IPS-15b (cell line): ENCODE data around the gene SMIM41.
A peak's percentile ranks its signal among the peaks of the same experiment; 100 is the strongest.

ENCODE experiments used
- H3K27me3 ChIP-seq: one replicate; pipeline ENCODE4 v1.6.1; 2013; ENCODE audit warnings: low read length; ENCODE audit not compliant: control insufficient read depth, insufficient read depth
- H3K36me3 ChIP-seq: one replicate; pipeline ENCODE4 v1.6.1; 2013; ENCODE audit warnings: low read length; ENCODE audit not compliant: control insufficient read depth, insufficient read depth
- H3K4me1 ChIP-seq: one replicate; pipeline ENCODE4 v1.6.1; 2013; ENCODE audit warnings: mild to moderate bottlenecking, low read length; ENCODE audit not compliant: control insufficient read depth, insufficient read depth
- H3K4me3 ChIP-seq: one replicate; pipeline ENCODE4 v1.5.1; 2013; ENCODE audit warnings: low read depth, low read length
- H3K9ac ChIP-seq: one replicate; pipeline ENCODE4 v1.6.1; 2013; ENCODE audit warnings: low read depth, mild to moderate bottlenecking, low read length
- H3K9me3 ChIP-seq: one replicate; pipeline ENCODE4 v1.6.1; 2013; ENCODE audit warnings: mild to moderate bottlenecking, low read length; ENCODE audit not compliant: control insufficient read depth, insufficient read depth

SMIM41 gene

GRCh38 chr12:52142431-52142830, 62.9 kb downstream of the SMIM41 start:
- no peaks in the 10 kb centered on the region for H3K27me3 ChIP-seq
- H3K9ac ChIP-seq = no peak overlapping the region
- H3K4me3 ChIP-seq = no peak overlapping the region
- H3K36me3 ChIP-seq = no peaks in the 10 kb centered on the region
- H3K4me1 ChIP-seq = peaks cover 5% of the 10 kb centered on the region
- H3K9me3 ChIP-seq = no peaks in the 10 kb centered on the region

DNA sequence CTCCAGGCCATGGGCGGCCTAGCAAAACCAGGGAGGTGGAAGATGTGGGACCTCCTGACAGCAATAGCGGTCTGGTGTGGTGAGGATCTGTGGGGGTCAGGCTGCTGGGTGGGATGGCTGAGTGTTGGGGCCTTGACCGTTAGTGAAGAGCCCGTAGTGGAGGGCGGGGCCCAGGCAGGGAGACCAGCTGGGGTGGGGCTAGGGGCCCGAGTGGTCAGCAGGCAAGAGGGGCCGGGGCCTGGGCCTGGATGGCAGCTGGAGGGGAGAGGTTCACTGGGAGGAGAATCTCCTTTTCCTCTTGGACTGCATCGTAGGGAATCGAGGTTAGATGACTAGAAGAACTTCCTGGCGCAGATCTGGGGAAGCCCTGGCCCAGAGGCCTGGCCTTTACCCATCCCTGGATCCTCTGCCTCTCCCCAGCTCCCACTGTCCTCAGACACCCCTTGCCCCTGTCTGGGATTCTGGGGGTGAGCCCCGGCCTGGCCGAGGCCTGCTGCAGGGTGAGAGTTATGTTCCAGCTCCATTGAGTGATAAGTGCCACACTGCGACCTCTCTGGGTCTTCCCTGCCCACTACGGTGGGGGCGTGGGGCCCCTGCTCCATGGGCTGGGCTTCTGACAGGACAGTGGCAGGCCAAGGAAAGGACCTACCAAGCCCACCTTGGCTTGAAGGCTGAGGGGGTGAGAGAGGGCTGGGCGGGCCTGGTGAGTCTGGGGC, 65.2 kb downstream of the SMIM41 start:
- peak overlapping the region; percentile 24 for H3K9ac ChIP-seq
- peaks cover 5% of the 10 kb centered on the region for H3K4me1 ChIP-seq
- no peaks in the 10 kb centered on the region for H3K9me3 ChIP-seq
- H3K27me3 ChIP-seq = no peaks in the 10 kb centered on the region
- H3K36me3 ChIP-seq = no peaks in the 10 kb centered on the region
- no peak overlapping the region for H3K4me3 ChIP-seq

DNA sequence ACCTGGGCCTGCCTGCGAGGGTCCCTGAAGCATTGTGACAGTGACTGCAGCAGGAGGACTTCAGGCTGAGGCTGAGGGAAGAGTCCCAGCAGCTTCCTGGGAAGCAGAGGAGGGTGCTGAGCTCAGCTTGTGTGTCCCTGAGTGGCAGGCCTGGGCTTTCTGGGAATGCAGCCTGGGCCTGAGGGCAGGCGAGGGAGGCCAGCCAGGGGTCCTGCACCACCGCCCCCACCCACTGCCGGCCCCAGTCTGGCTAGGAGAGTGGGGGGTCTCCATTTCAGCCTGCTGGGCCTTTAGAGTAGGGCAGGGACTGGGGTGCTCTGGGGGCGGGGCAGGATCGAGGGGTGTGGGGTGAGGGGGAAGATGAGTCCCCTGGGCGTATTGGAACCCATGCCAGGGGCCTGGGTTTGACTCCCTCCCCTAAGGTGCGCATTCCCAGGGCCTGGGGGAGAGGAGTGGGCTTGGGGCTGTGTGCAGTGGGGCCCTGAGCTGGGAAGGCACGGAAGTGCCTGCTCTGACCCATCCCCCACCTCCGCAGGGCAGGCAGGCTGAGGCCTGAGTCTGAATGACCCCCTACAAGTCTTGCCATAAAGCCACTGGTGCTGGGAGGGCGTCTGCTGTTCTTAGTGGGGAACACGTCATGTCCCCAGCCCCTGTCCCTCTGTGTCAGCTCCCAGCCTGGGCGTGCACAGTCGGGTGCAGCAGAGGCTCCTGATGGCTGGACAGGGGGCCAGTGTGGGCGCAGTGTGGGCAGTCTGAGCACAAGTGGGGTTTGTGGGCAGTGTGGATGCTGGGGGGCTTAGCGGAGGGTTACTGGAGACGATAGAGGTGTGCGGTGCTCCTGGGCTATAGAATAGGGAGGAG, 66.0 kb downstream of the SMIM41 start:
- Histone ChIP-seq H3K4me1 (peaks cover 5% of the 10 kb centered on the region), H3K4me3 (no peak overlapping the region), H3K9me3 (no peaks in the 10 kb centered on the region), H3K27me3 (no peaks in the 10 kb centered on the region), H3K9ac (peak overlapping the region; percentile 24), H3K36me3 (no peaks in the 10 kb centered on the region)

DNA sequence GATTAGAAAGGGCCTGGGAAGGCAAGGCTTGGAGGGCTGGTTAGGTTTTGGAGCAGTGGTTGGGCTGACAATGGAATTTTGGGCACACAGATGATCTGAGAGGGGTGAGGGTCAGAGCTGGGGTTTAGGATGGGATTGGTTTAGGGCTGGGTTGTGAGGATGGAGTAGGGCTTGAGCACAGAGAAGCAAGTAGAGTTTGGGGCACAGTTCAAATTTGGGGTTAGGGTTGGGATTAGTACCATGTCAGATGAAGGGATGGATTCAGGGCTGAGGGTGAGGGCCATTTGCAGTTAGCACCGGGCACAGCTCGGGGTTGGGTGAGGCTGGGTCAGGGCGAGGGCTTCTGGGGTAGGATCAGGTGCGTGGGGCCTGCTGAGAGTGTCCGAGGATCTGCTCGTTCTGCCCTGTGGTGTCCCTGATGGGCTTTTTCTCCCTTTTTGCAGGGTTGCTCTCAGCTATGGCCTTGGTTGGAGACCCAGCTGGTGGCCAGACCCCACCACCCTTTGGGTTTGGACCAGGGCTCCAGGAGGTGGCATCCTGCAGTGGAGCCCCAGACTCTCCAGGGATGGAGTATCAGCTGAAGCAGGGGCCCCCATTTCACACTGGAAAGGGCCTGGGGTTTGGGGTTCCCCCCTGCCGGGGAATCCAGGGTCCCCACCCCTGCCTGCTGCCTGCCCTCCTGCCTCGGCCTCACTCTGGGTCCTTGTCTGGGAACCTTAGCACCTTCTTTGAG, 66.8 kb downstream of the SMIM41 start:
- Histone ChIP-seq H3K36me3 (no peaks in the 10 kb centered on the region), H3K9me3 (no peaks in the 10 kb centered on the region), H3K4me1 (peaks cover 3% of the 10 kb centered on the region), H3K27me3 (no peaks in the 10 kb centered on the region), H3K9ac (no peak overlapping the region), H3K4me3 (no peak overlapping the region)

- Histone ChIP-seq H3K9ac (no peak overlapping the region), H3K4me1 (peaks cover 3% of the 10 kb centered on the region), H3K36me3 (no peaks in the 10 kb centered on the region), H3K27me3 (no peaks in the 10 kb centered on the region), H3K9me3 (no peaks in the 10 kb centered on the region), H3K4me3 (no peak overlapping the region)
These were observed 67.4 kb downstream of the SMIM41 start for GRCh38 chr12:52146822-52147366.

- H3K9me3 ChIP-seq = no peaks in the 10 kb centered on the region
- no peak overlapping the region for H3K4me3 ChIP-seq
- no peaks in the 10 kb centered on the region for H3K36me3 ChIP-seq
- H3K9ac ChIP-seq = peak overlapping the region; percentile 26
- no peaks in the 10 kb centered on the region for H3K27me3 ChIP-seq
- H3K4me1 ChIP-seq = peaks cover 3% of the 10 kb centered on the region
These were observed 68.0 kb downstream of the SMIM41 start for GRCh38 chr12:52147367-52147963.

DNA sequence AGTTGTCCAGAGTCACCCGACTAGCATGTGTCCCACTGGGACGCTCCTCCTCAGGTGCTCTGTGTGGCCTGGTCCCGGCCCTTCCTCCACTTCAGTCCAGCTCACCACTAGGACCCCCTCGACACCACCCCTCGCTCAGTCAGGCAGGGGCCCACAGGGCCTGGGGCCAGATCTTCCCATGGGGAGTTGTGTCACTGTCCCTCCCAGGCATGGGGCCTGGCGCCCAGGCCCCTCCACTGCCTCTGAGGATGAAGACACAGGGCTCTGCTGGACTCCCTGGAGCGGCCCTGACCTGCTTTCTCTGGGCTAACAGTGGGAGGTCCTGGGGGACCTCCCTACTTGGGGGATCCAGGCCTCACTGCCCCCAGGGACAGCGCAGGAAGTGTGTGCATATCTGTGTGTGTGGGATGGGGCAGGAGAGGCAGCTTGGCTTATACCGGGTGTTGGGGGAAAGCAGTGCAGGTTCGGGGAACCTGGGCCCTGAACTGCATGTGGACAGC, 68.5 kb downstream of the SMIM41 start:
- peaks cover 3% of the 10 kb centered on the region for H3K4me1 ChIP-seq
- H3K9me3 ChIP-seq = no peaks in the 10 kb centered on the region
- no peak overlapping the region for H3K4me3 ChIP-seq
- no peaks in the 10 kb centered on the region for H3K36me3 ChIP-seq
- H3K9ac ChIP-seq = peak overlapping the region; percentile 39
- peaks cover 3% of the 10 kb centered on the region for H3K27me3 ChIP-seq

DNA sequence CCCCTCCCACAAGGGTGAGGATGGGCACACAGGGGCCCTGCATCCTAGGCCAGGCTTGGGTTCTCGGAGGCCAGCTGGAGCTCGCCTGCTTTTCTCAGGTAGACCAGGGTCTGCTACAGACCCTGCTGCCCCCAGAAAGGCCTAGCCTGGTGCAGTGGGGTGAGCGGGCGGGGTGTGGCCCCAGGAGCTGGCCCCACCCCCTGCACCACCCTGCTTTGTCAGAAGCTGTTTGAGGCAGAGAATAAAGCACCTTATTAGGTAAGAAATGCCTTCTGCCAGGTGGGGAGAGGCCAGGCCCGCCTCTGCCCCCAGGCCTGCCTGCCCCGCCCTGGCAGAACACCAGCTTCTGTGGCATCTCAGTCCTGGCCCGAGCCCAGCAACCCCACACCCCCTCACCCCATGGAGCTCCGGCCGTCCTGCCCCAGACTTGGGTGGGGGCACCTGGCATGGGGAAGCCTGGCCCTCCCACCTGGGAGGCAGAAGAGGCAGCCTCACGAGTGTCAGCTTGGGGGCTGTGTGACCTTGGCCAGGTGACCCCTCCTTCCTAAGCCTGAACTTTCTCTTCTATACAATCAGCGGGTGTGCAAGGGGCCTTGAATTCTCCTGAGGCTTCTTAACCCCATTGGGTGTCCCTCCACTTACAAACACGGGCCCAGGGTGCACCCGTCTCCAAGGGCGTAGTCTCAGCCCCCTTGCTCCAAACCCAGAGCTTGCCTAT, 69.1 kb downstream of the SMIM41 start:
- peaks cover 3% of the 10 kb centered on the region for H3K4me1 ChIP-seq
- peak overlapping the region; percentile 39 for H3K9ac ChIP-seq
- H3K9me3 ChIP-seq = no peaks in the 10 kb centered on the region
- H3K4me3 ChIP-seq = no peak overlapping the region
- peaks cover 5% of the 10 kb centered on the region for H3K27me3 ChIP-seq
- no peaks in the 10 kb centered on the region for H3K36me3 ChIP-seq

GRCh38 chr12:52149182-52149641, 69.7 kb downstream of the SMIM41 start:
- no peaks in the 10 kb centered on the region for H3K9me3 ChIP-seq
- H3K9ac ChIP-seq = no peak overlapping the region
- peaks cover 3% of the 10 kb centered on the region for H3K4me1 ChIP-seq
- peaks cover 5% of the 10 kb centered on the region for H3K27me3 ChIP-seq
- no peak overlapping the region for H3K4me3 ChIP-seq
- H3K36me3 ChIP-seq = no peaks in the 10 kb centered on the region

DNA sequence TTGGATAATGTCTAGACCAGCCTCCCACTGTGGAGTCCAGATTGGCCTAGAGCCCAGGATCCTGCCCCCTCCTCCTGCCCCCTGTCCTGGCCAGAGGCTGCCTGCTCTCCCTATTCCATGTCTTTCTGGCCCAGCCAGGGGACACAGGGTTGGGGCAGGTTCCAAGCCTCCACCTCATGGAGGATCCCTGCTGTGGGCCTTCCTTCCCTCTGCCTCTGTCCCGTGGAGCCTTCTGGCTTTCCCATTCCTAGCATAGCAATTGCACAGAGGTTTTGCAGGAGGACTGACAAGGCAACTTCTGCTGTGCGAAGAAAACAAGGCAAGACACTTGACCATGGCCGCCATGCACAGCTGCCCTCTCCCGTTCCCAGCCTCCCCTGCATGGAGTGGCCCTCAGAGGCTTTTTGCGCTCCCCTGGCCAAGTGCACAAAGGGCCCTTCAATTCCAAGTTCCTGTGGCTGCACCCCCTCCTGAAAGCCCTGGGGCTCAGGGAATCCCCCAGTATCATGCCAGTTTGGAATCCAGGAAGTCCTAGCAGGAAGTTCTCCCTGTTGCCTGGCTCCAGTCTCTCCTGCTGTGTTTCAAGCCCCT, 70.2 kb downstream of the SMIM41 start:
- Histone ChIP-seq H3K4me1 (peaks cover 3% of the 10 kb centered on the region), H3K36me3 (no peaks in the 10 kb centered on the region), H3K27me3 (peaks cover 5% of the 10 kb centered on the region), H3K9me3 (no peaks in the 10 kb centered on the region), H3K4me3 (no peak overlapping the region), H3K9ac (no peak overlapping the region)
